EL (cell line): ENCODE results near the gene HTRA1.
A peak's percentile ranks its signal among the peaks of the same experiment; 100 is the strongest.

Experiments used
- DNase-seq: peaks from one replicate; pipeline ENCODE4 v3.0.0-alpha.2; 2016

The HTRA1 gene

GRCh38 chr10:122497241-122497640 lies 35.9 kb downstream of the HTRA1 start:
- DNase-seq, result no peak

GRCh38 chr10:122498521-122498920 lies 37.2 kb downstream of the HTRA1 start:
- no peak for DNase-seq

DNA sequence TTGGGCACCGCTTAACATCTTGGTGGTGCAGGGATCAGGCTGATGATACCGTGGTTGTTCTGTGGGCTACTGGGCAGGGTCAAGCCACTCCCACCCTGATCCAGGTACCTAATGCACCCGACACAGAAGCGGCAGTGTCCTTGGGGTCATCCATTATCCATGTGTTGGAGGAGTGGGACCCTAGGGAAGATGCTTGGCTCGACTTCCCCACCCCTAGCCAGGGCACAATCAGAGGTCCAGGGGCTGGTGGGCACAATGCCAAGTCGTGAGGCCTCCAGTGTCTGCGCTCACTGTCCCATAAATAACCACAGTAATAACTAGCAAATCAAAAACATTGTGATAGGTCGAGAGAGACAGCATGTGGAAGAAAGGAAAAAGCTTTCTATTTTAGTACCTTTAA lies 37.7 kb downstream of the HTRA1 start:
- DNase-seq, result no peak

DNA sequence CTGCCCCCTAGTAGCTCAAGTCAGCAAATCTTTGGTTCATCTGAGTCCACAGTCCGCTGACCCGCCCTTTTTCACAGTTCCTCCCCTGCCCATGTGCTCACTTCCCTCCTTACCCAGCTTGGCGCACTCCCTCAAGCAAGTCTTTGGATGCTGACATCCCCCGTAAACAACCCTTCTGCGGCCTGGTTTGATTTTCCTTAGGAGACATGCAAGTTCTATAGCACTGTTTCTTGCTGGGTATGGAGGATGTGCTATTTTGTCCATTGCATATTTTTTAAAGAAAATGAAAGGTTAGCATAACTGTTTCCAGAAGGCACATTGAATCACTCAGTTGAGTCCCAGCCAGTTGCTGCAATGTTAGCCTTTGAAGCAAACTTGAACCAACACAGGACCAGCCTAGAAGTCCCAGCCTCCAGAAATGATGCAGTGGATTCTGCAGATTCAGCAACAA lies 38.2 kb downstream of the HTRA1 start:
- DNase-seq, result no peak

GRCh38 chr10:122500194-122500593 lies 38.8 kb downstream of the HTRA1 start:
- no peak for DNase-seq

DNA sequence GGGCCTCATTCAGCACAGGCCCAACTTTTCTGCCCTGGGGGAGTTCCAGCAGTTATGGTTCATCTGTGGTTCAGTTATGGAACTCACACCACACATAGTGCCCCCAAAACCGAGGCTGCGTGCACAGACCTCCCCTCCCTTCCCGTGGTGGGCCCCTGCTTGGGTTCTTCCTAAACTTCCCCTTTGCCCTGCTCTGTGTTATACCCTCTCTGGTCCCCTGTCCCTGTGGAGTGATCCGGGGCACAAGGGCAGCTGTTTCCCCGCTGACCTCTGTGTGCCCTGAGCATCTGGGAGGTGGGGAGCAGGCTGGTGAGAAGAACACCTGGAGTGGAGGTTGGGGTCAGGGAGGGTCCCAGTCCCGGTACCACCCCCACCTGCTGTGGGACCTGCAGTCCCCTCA lies 39.4 kb downstream of the HTRA1 start:
- no peak for DNase-seq

GRCh38 chr10:122503012-122503411 lies 41.7 kb downstream of the HTRA1 start:
- DNase-seq, result no peak

DNA sequence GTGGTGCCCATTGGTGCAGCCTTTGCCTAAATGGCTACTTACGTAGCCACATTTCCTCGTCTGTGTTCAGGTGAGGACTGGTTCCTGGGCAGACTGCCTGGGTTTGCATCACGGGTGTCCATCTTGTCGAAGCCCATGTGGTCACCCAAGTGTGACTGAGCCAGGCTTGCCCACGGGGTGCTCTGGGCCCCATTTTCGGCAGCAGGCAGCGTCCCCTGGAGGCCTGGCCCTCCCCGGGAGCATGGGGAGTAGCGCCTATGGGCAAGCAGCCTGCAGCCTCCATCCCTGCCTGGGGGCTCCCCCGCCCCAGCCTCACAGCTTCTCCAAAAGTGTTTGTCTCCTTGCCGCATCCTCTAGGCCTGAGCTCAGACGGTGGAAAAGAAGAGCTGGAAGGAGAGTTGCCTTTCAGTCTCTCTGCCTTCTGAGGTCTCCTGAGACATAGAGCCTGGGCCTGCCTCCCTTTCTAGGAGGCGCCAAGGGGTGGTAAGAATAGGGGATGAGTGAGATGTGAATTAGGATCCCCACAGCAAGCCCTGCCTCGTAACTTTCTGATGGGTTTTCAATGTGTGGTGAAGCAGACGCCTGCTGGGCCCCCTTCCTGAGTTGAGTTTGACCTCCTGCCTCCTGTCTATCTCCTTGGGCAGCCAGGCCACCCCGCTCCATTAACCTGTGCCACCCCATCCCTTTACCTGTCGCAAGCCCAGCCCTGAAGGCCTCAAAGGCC lies 42.7 kb downstream of the HTRA1 start:
- no peak for DNase-seq

GRCh38 chr10:122504610-122504950 lies 43.2 kb downstream of the HTRA1 start:
- DNase-seq, result peak; percentile 88

GRCh38 chr10:122505011-122505410 lies 43.7 kb downstream of the HTRA1 start:
- no peak for DNase-seq

DNA sequence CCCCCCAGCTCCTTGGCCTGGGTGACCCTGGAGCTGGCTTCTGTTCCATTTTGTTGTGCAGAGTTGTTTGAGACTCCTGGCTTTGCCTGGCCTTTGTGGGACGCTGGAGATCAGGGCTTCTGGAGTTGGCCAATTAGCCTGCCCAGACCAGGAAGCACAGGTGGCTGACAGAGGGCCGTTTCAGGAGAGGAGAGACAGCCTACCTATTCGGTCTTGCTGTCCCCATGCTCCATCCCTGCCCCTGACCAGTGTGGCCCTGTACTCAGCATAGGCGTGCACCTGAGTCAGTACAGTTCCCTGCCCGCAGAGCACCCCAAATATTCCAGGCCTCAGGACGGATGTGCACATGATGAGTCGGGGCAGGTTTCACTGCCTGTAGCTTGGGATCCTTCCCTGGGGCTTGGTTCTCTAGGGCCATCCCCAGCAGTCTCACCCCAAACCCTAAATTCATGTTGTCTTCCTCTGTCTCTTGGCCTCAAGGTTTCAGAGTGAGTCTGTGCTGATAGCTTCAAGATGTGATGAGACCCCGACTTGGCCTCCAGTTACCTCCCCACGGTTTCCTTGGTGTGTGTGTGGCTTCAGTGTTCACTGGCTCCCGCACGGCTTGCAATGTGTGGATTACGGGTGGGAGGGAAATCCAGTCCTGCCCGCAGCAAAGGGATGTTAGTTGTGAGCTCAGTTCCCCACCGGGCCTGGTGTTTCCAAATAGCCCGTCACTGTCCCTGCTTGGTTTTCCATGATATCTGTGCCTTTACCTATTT lies 44.7 kb downstream of the HTRA1 start:
- DNase-seq, result no peak

DNA sequence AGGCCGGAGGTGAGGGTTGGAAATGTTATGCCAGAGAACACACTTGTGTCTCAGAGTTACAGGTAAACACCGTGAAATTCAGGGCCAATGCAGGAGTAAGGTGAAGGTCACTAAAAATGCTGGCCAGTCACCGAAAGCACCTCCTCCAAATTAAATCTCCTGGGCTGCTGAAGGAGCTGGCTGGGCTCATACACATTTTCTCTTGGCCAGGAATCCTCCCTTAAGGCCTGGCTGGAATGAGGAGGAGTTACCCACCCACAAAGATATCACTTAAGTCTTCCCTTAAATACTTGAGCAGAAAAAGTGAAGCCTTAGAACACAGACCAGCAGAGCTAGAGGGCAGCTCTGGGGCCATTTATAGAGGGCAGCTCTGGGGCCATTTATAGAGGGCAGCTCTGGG lies 46.3 kb downstream of the HTRA1 start:
- DNase-seq, result no peak

- DNase-seq, result no peak
Observed at GRCh38 chr10:122508021-122508420, 46.7 kb downstream of the HTRA1 start.

DNA sequence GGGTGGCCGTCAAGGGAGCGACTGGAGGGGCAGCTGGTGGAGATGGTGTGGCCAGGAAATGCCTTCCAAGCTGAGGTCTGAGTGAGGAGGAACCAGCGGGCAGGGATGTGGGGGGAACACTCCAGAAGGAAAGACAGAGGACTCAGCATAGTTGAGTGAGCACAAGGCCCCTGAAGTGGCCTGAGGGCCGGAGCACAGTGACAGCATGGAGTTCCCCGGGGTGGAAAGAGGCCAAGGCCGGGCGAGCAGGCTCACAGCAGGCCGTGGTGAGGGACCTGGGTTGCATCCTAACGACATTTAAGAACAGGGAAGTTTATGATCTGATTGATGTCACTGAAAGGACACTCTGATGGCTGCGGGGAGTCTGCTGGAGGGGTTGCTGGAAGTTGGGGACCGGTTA lies 48.0 kb downstream of the HTRA1 start:
- no peak for DNase-seq

DNA sequence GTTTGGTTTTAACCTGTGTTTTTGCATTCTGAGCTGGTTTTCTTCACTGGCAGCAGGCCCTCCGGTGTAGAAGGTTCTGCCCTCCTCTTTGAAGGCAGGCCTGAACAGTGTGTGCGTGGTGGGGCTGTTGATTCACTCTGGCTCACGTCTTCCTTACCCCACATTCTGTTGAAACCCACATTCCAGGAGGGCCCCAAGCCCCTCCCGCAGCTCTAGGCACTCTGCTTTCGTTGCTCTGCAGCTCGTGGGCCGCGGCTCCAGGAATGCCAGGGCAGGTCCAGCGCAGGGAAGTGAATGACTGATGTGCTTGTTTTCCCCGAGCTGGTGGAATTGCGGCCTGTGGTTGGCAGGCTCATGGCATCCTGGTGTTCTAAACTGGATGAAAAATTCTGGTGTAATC lies 49.0 kb downstream of the HTRA1 start:
- no peak for DNase-seq

DNA sequence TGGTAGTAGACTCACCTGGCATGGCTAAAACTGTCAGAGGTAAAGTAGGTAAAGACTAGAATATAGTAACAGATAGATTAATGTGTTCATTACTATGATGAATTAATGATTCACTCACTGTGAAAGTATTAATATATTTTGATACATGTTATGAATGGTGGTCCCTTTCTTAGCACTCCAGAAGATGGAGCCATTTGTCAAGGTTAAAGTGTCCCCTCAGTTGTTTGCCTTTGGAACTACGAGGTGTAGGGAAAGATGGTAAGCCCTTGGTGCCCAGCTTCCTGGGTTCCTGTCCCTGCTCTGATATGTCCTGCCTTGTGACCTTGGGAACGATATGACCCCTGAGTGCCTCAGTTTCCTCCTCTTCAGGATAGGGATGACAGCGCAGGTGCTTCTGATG lies 49.4 kb downstream of the HTRA1 start:
- DNase-seq, result no peak

- no peak for DNase-seq
Observed at GRCh38 chr10:122513053-122513452, 51.7 kb downstream of the HTRA1 start.

GRCh38 chr10:122514045-122514840 lies 52.9 kb downstream of the HTRA1 start:
- DNase-seq, result no peak

DNA sequence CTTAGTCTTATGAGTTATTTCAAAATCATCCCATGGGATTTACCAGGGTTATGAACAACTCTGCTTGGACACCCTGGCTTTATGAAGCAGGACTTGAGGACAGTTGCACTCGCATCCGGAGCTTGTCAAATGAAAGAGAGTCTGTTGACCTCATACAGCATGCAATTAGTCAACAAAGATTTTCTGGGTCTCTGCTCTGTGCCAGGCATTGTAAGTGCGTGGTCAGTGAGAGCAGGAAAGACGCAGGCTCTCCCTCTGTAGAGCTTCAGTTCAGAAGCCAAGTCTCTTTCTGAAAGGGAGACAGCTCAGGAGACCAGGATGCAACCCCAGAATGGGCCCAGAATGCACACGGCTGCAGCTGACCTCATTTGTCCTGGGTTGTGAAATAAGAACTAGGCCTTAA lies 53.7 kb downstream of the HTRA1 start:
- no peak for DNase-seq

DNA sequence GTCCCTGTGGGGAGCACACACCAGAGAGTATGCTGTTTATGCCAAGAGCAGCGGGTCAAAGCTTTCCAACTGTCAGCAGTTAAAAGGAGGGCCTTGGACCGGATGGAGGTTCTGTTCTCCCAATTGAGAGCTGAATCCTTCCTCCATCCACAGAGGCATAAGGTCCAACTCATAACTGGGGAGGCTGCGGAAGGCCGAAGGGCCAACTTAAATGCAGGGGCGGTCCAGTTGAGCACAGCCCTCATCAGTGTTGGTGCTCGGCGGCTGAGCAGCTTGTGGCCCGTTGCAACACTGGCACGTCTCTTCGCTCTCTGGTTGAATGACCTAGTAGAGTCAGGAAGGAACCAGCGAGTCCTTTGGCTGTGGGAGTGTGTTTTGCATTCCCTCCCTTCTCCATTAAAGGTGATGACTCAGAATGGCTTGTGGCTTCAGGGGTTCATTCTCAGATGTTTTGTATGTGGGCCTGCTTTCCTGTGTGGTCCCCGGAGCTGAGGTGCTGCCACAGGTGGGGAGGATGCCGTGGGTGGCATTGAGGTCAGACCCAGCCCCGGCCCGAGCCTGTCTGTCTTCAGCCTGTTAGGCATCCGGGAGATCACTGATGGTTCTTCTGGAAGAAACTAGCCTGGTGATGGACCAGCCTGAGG lies 54.4 kb downstream of the HTRA1 start:
- DNase-seq, result no peak

DNA sequence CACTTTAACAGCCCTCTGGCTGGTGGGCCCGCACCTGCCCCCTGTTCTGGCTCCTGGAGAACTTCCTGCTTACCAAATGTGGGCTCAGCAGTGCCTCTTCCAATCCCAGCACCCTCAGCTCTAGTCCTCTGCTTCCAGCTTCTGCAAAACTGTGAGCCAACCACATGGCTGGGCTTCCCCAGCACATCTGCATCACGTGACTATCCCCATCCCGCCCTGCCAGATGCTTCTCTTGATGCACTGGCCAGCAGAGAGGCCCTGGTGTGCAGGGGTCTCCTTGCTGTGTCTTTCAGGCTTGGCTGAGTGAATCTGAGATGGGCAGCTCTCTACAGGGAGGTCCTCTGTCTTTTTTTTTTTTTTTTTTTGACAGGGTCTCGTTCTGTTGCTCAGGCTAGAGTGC lies 55.4 kb downstream of the HTRA1 start:
- no peak for DNase-seq

GRCh38 chr10:122519144-122519543 lies 57.8 kb downstream of the HTRA1 start:
- no peak for DNase-seq

- DNase-seq, result no peak
Observed at GRCh38 chr10:122519873-122520272, 58.5 kb downstream of the HTRA1 start.
